Measurements from ENCODE around the gene ASB18. TPM values are rescaled to one million over a fixed set of nuclear protein-coding genes. Genes with fewer than 3 reads are reported as not detected.

ASB18 gene
- polyA plus RNA-seq, 1 donor (not counting 4 experiments of a cell fraction or from before 2014, with no cell fraction given): not detected

- Histone ChIP-seq H3K9me1 (ENCODE audit: control insufficient read depth, extremely low read depth, insufficient read depth, low read length) (no peaks in the 10 kb centered on the region), H3K36me3 (ENCODE audit: control insufficient read depth in 2 of 2, extremely low read depth in 1 of 2, insufficient read depth in 2 of 2, low read length in 2 of 2) (no peaks in the 10 kb centered on the region), H3K4me1 (ENCODE audit: control insufficient read depth, extremely low read depth, insufficient read depth, low read length) (no peaks in the 10 kb centered on the region), H3K27ac (ENCODE audit: control insufficient read depth, insufficient read depth, low read length) (no peak overlapping the region), H3K79me2 (ENCODE audit: control insufficient read depth, insufficient read depth, low read length) (no peaks in the 10 kb centered on the region), H2AFZ (ENCODE audit: control insufficient read depth, low read length) (no peak overlapping the region), H3K27me3 (ENCODE audit: control insufficient read depth, extremely low read depth, insufficient read depth, low read length) (peaks cover 19% of the 10 kb centered on the region), H4K20me1 (ENCODE audit: control insufficient read depth, extremely low read depth, insufficient read depth, low read length) (no peaks in the 10 kb centered on the region), H3K9ac (ENCODE audit: control insufficient read depth, extremely low read depth, insufficient read depth, low read length) (no peak overlapping the region), H3K4me2 (ENCODE audit: control insufficient read depth, extremely low read depth, insufficient read depth, low read depth, low read length) (no peak overlapping the region), H3K4me3 (ENCODE audit: control insufficient read depth in 2 of 3, extremely low read depth in 1 of 3, insufficient read depth in 2 of 3, low read depth in 1 of 3, low read length in 3 of 3) (no peak overlapping the region), H3K9me3 (ENCODE audit: control insufficient read depth, low read depth, low read length) (no peaks in the 10 kb centered on the region)
- DNase-seq (ENCODE audit: low read depth, low spot score) (no peak), FAIRE-seq (no peak)
- dilution Hi-C loops (cut with MboI; ENCODE audit: extremely low pct_ligation_motif_present, low sequenced_read_pairs): no loop called here
- no peak for TF ChIP-seq EZH2 (IDR thresholded peaks at IDR 0.05; ENCODE audit: low read length)
- TF ChIP-seq CTCF (optimal IDR thresholded peaks at IDR 0.05 in 1 of 3, IDR thresholded peaks at IDR 0.05 in 1 of 3, conservative IDR thresholded peaks at IDR 0.05 in 1 of 3; ENCODE audit: extremely low read depth in 1 of 3, insufficient read depth in 2 of 3, low read length in 3 of 3): no peak
Measured at GRCh38 chr2:236156095-236156859, 107.9 kb downstream of the ASB18 start.

GRCh38 chr2:236155406-236155805 lies 108.8 kb downstream of the ASB18 start:
- Histone ChIP-seq H3K79me2 (ENCODE audit: control insufficient read depth, insufficient read depth, low read length) (no peaks in the 10 kb centered on the region), H3K36me3 (ENCODE audit: control insufficient read depth in 2 of 2, extremely low read depth in 1 of 2, insufficient read depth in 2 of 2, low read length in 2 of 2) (no peaks in the 10 kb centered on the region), H3K9ac (ENCODE audit: control insufficient read depth, extremely low read depth, insufficient read depth, low read length) (no peak overlapping the region), H2AFZ (ENCODE audit: control insufficient read depth, low read length) (no peak overlapping the region), H3K27ac (ENCODE audit: control insufficient read depth, insufficient read depth, low read length) (no peak overlapping the region), H3K27me3 (ENCODE audit: control insufficient read depth, extremely low read depth, insufficient read depth, low read length) (peaks cover 19% of the 10 kb centered on the region), H3K9me3 (ENCODE audit: control insufficient read depth, low read depth, low read length) (no peaks in the 10 kb centered on the region), H3K4me3 (ENCODE audit: control insufficient read depth in 2 of 3, extremely low read depth in 1 of 3, insufficient read depth in 2 of 3, low read depth in 1 of 3, low read length in 3 of 3) (no peak overlapping the region), H3K9me1 (ENCODE audit: control insufficient read depth, extremely low read depth, insufficient read depth, low read length) (no peaks in the 10 kb centered on the region), H3K4me1 (ENCODE audit: control insufficient read depth, extremely low read depth, insufficient read depth, low read length) (no peaks in the 10 kb centered on the region), H4K20me1 (ENCODE audit: control insufficient read depth, extremely low read depth, insufficient read depth, low read length) (no peaks in the 10 kb centered on the region), H3K4me2 (ENCODE audit: control insufficient read depth, extremely low read depth, insufficient read depth, low read depth, low read length) (no peak overlapping the region)
- no peak for FAIRE-seq
- TF ChIP-seq CTCF (optimal IDR thresholded peaks at IDR 0.05 in 1 of 3, IDR thresholded peaks at IDR 0.05 in 1 of 3, conservative IDR thresholded peaks at IDR 0.05 in 1 of 3; ENCODE audit: extremely low read depth in 1 of 3, insufficient read depth in 2 of 3, low read length in 3 of 3): no peak
- no peak for TF ChIP-seq EZH2 (IDR thresholded peaks at IDR 0.05; ENCODE audit: low read length)
- DNase-seq (ENCODE audit: low read depth, low spot score): no peak
- dilution Hi-C loops (cut with MboI; ENCODE audit: extremely low pct_ligation_motif_present, low sequenced_read_pairs): no loop called here

Data from keratinocyte (primary cell).